Measurements from ENCODE around the gene PRR7.

The PRR7 gene

GRCh38 chr5:177501874-177502678 is 55.5 kb downstream of the PRR7 start:
- DNase-seq = no peak

DNA sequence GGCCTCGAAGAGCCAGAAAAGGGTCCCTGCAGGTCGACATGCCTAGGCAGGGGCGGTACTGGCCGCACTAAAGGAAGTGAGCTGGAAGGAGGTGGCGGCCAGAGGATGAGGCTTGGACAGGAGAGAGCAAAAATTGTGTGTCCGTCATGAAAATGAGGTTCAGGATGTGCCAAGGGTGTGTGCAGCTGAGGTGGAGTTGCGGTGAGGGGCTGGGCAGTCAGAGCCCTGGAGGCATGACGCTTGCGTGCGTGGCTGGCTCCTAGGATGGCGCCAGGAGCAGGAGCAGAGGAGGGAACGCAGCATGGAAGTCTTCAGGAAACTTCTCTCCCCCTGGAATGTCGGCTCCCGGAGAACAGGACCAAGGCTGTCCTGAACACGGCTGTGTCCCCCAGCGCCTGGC is 56.3 kb downstream of the PRR7 start:
- DNase-seq = no peak

GRCh38 chr5:177503351-177504085 is 56.9 kb downstream of the PRR7 start:
- DNase-seq = no peak

DNA sequence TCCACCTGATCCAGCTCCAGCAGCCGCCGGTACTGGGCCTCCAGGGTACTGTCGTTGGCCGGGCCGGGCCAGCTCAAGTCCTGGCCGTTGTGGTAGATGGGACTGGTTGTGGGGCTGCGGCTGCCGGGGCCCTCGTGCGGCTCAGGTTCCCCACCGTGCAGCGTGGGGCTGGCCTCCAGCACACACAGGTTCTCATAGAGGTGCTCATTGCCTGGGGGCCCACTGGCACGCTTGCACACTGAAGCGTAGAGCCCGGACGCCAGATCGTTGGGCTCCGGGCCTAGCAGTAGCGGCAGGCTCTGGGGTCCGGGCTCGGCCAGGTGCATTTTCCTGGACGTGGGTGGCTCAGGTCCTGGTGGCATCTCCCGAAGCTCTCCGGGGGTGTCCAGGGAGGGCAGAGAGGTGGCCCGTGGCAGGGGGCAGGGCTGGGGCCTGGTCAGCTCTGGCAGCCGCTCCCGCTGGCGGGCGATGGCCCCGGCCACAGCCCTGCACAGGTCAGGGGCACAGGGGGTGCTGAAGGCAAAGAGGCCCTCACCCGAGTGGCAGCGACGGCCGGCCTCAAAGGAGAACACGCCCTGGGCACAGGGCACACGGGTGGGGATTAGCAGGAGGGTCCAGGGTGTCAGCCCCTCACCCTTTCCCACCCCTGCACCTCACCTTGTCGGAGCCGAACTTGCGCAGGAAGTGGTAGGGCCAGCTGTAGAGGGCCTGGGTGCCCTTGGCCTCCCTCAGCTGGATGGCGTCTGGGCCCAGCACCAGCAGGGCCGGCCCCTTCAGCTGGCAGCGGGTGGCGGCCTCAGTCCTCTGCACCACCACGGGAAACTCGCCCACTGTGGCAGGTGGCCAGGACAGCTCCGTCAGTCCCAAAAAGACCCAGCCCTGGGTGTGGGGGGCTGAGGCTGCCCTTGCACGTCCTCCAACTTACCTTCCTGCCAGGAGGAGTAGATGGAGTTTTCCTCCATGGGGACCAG is 57.8 kb downstream of the PRR7 start:
- DNase-seq = no peak

DNA sequence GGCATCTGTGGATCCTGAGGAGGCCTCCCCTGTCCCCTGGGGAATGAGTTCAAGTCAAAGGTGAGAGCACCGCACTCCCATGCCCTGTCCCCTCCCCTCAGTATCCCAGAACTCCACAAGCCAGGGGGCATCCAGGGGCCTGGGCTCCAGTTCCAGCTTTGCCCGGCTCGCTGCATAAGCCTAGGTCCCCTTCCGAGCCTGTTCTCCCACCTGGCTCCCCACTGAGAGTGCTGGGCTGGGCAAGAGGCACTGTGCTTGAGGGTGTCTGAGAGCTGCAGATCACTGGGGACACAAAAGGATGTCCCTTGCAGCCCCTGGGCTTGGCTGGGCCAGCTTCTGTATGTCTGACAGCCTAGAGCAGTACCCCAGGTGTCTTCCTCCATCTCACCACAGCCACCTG is 58.5 kb downstream of the PRR7 start:
- no peak for DNase-seq

All from GF-D8 (cell line).